ENCODE results near the gene KRTAP7-1.

Gene KRTAP7-1, protein sequence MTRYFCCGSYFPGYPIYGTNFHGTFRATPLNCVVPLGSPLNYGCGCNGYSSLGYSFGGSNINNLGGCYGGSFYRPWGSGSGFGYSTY

DNA sequence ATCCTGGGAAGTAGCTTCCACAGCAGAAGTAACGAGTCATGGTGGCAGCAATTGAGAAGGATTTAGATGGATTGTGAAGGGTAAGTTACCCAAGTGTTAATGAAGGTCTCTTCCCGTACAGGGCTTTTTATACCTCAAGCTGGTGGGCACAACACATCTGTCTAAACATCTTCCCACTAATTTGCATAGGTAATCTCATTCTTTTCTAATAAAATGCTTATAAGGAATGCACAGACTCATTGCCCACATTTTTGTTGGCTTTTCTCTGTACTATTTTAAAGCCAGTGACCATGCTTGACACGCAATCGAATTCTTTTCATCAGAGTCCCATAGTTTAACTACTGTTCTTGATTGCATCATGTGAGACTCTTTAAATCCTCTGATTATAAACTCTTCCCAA, at the start of gene KRTAP7-1:
Gene KRTAP7-1, minus strand, starts transcription at position 101 of the 400 bp plus-strand sequence. Its CDS starts 61 bp downstream, at position 40.
- DNase-seq: no peak

DNA sequence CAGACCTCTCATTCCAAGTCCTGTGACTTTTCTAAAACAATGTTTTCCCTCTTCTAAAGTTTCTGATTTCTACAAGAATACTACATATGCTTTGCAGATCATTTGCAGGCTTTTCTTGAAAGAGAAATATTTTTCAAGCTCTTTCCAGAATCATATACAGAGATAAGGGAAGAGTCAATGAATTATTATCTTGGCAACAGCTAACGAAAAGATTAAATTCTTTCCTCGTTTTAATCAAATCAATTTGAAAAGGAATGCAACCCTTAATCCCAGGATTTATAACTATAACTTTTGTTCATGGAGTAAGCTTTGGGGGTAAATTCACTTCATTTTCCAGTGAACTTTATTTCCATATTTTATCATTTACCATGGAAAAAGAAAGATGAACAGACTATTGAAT, 45.0 kb upstream of the KRTAP7-1 start:
- no peak for DNase-seq

DNA sequence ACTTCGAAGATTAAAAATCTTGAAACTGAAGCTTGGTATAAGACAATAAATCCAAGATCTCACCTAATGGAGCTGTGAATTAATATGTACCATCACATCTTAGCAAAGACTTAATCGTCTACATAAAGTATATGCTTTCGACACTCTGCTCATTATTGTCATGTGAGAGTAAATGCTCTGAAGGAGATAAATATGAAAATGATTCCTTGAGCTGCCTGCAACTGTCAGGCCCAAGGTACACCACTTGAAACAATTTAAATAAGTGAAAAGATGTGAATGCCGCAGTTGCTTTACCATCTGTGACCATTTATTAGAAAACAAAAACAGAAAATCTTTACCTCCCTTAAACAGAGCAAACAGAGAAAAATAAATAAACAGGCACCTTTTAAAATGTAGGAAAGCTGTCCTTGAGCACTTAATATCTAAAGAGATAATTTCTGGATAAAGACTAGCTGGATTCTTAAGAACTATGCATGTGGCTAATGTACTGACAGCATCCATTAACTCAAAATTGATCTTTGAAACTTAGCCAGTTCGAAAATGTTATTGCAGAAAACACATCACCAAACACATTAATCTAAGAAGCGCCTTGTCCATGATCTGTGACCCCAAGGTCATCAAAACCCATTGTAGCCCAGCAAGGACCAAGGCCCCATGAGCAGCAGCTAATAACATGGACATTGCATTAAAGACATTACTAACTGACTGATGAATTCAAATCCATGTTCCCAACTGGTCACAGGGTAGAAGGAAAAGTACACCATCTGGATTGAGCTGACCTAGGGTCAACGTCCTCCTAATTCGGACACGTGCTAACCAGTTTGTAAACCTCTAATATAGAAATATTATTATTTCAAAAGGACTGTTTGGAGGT, 18.3 kb upstream of the KRTAP7-1 start:
- DNase-seq: no peak

DNA sequence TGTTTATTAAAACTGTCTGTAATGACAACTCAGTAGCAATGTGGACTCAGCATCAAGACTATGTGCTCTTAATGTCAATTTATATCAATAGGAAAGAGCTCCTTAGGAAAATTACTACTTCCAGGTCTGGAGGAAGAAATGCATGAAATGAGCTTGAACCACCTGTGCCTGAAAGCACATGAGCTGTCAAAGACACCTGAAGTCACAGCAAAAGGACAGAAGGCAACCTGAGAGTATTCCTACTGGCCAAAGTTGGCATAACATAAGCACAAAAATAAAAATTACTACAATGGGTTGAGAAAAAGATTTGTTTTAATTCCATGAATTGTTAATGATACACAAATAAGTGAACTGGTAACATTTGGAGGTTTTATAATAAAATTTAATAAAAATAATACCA, 13.4 kb upstream of the KRTAP7-1 start:
- no peak for DNase-seq

DNA sequence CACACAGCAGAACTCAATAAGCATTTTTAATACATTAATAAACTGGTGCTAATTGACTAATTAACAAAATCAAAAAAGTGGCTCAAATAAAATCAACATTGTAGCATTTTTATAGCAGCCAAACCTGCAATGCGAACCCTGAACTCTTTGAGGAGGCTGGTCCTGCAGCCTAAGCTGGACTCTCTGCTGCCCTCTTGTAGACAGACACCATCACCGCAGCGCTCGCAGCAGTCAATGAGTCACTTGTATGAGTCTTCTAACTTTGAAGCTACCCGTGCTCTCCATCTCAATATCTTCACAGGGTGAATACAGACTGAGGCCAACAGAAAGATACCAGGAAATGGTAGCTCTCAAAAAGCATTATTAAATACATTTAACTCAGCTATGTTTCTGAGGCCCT, 9.7 kb upstream of the KRTAP7-1 start:
- peak; percentile 38 to 50 for DNase-seq

DNA sequence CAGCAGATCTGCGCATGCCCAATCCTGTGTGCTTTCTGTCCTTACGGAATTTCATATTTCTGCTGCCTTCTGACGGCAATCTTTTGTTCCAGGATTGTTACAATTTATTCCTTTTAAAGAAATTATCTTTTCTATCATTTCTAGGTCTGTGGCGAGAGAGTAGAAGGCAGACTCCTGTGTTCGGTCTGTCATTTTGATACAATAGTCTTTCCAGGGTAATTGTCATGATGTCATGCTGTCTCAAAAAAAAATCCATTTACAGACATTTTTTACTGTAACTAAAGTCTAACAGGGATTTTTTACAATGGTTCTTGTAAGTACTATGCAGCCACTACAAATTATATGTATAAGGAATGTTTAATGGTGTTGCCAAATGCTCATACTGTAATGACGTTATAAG, 9.0 kb upstream of the KRTAP7-1 start:
- no peak for DNase-seq

DNA sequence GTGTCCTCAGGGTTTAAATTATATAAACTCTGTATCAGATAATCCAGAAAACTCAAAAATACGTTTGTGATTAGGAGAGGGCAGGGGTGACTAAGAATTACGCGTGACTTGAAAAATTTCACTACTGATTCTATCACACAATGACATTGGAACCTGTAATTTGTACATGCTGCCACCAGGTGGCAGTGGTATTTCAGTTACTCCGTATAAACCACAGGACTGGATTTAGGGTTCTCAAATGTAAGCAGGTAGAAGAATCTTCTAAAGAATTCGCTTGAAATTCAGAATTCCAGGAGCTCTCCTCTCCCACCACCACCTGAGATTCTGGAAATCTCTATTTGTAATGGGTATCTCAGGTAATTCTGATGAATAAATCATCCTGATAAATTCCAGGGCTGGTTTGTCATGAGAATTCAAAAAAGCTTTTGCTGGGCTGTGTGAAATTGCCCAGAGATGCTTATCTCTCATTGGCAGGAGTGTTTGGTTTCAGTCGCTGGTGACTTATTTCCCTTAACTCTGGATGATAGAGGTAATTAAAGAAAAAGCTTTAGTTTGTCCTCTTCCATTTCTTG, 1.7 kb upstream of the KRTAP7-1 start:
- DNase-seq: peak; percentile 40 to 53

DNA sequence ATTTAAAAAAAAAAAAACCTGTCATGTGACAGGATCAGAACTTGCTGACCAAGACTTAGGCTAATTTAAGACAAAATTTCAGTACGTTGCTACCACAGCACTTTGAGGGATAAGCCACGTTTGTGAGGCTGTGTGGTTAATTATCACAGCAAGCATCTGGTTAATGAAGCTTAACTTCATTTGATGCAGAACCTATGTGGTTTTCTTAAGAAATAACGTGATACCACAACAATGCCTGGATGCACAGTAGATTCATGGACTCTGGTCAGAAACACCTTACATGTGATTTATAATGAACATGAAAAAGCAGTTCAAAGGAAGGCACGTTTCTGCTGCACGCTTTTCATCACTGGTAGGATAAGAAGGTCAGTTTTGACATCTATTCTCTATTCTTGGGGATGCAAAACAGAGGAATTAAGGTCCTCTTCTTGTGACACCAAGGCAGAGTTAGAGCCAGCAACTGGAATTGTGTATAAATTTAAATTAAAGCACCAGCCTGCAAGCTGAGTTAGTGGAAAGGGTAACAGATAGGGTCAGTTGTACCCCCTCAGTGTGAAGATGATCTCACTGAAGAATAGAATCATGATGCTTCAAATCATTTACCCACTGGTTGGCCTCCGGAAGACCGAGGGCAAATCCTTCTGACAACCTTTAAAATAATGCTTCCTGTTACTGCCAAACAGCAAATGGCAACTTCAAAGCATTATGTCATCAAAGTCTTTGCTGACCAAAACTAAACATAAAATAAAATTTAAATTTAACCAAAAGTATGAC, 10.5 kb downstream of the KRTAP7-1 start:
- DNase-seq: no peak

DNA sequence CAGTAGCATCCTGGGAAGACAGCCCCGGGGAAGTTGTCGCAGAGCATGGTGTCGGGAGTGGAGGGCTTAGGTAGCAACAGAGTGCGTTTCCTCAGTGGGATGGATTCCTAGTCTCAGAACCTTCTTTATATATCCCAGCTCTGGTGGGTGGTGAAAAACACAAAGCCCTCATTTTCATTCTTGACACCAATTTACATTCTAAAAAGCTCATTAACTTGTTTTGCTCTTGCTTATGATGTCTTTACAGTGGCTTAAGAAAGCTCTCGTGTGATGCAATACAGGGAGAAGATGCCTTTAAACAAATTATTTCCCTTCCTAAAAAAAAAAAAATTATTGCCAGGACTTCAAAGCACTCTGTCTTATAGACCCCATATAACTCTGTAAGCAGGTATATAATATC, 16.4 kb downstream of the KRTAP7-1 start, which contains the start of gene KRTAP8-1:
Gene KRTAP8-1, minus strand, starts transcription at position 101 of the 400 bp plus-strand sequence. Its CDS starts 54 bp downstream, at position 47.
- DNase-seq: no peak

DNA sequence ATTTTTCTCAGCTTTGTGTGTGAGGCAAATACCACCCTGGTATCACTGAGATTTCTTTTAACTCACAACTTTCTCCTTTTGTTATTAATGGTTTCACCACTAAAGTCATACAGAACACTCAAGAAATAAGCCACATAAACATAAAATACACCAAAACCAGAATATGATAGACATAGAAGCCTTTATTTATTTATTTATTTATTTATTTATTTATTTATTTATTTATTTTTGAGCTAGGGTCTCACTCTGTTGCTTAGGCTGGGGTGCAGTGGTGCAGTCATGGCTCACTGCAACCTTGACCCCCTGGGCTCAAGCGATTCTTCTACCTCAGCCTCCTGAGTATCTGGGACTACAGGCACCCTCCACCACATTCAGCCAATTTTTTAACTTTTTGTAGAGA, 29.0 kb downstream of the KRTAP7-1 start:
- DNase-seq: no peak

DNA sequence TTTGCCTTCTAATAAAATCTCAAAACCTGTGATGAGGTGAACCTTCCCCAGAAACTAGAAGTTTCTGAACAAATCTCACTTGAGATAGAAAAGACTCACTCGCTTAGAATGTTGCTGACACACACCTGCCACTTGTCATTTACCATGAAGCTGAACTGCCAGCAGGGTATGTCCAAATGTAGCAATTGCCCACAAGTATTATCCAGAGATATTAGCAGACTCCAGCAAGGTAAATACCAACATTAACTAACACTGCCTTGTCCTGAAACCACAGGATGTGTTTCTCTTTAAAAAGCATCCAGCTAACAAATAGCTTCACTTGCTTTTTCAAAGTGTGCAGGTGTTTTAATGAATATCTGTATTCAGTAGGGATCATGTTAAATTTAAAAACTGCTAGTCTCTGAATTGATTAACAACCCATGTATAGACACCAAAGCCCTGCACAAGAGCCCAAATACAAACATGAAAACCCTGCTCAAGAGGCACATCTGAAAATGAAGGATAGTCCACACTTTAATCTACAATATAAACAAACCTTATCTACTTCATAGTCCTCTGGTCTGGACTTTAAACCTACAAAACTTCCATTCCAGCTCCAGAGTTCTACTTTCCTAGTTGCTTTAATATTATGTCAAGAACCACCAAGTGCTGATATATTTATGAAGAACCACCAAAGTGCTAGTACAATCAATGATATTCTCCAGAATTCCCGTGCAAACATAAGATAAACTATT, 35.8 kb downstream of the KRTAP7-1 start:
- no peak for DNase-seq

DNA sequence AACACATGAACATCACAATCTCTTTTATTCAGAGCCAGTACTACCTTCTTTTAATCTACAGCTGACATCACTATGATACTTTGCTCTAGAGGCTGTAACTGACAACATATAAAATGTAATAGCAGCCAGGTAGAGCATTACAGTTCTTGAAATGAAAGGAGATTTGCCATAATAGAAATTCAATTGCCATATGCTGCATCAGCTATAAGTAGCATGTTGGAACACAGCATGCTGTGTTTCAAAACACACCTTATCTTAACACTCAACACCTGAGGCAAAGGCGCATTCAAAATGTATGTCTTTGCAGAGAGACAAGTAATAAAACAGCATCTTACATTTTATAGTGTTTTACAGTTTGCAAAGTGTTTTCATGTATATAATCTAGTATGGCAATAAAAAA, 50.3 kb downstream of the KRTAP7-1 start:
- DNase-seq: no peak

All from stimulated activated CD4-positive, alpha-beta T cell treated with anti-CD3 and anti-CD28 coated beads, Interleukin-2, amount 100 ng/mL, for 24 hours (primary cell).